Measurements from ENCODE around the gene RASL10A.

DNA sequence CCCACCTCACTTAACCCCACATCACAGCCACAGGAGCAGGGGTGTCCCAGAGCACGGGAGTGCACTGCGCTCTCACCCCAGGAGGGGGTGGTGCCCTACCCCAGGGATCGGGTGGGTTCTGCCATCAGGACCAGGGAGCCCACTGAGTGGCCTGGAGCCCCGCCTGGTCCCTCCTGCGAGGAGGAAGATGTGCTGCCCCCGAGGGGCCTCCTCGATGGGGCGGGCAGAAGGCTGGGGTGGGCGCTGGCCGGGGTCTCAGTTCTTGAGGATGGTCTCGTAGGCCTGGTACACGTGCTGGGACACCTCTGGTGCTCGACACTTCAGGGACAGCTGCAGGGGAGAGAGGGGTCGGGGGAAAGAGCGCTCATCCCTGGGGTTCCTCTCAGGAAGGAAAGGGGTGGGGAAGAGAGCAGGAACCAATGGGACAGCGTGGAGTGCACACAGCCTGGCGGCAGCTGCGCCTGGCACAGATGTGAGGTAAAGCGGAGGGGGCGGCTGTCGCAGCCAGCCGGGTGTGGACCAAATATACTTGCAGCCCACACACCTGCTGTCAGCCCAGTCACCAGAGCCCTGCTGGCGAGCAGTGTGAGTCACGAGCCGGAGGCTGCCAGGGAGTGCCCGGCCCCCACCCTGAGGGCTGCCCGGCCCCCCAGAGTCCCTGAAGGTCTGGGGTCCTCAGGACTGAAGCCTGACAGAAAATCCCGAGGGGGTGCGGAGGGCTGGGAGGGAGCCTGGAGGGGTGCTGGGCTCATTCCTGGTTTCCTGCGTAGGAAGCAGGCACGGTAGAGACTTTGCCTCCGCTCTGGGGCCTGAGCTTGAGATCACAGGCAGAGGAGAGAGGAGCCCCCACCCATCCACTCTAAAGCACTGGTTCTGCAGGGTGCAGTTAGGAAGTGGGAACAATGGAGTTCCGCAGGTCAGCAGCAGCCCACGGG is 13.3 kb upstream of the RASL10A start:
- TF ChIP-seq, protein P1, sequence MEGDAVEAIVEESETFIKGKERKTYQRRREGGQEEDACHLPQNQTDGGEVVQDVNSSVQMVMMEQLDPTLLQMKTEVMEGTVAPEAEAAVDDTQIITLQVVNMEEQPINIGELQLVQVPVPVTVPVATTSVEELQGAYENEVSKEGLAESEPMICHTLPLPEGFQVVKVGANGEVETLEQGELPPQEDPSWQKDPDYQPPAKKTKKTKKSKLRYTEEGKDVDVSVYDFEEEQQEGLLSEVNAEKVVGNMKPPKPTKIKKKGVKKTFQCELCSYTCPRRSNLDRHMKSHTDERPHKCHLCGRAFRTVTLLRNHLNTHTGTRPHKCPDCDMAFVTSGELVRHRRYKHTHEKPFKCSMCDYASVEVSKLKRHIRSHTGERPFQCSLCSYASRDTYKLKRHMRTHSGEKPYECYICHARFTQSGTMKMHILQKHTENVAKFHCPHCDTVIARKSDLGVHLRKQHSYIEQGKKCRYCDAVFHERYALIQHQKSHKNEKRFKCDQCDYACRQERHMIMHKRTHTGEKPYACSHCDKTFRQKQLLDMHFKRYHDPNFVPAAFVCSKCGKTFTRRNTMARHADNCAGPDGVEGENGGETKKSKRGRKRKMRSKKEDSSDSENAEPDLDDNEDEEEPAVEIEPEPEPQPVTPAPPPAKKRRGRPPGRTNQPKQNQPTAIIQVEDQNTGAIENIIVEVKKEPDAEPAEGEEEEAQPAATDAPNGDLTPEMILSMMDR (IDR thresholded peaks at IDR 0.05): no peak
- TF ChIP-seq POLR2A (IDR thresholded peaks at IDR 0.05): no peak
